RWPE1 (cell line): ENCODE measurements around the gene FREM2.

Experiments
- CTCF ChIA-PET: fragments of 350-600 bp; sonication (Branson Sonifier 250); formaldehyde crosslinking; extraction: SDS; loops from one replicate; lab custom pipeline; 2021; lab: Yijun Ruan, JAX
- POLR2A ChIA-PET: fragments of 400-600 bp; formaldehyde crosslinking; extraction: SDS; loops from one replicate; lab custom pipeline; 2020; ENCODE audit warnings: antibody characterized with exemption; ENCODE audit not compliant: low non-redundant PET; lab: Yijun Ruan, JAX
- DNase-seq: peaks from one replicate; pipeline ENCODE4 v3.0.0; 2012; ENCODE audit warnings: low spot score
- H3K27ac ChIP-seq: fragments of 450-650 bp; 2 replicates; pipeline ENCODE4 v1.5.1; 2017
- CTCF ChIP-seq: fragments of 450-650 bp; conservative IDR thresholded peaks from 2 replicates; pipeline ENCODE4 v1.5.1; 2017; ENCODE audit warnings: low read depth, mild to moderate bottlenecking

The FREM2 gene

GRCh38 chr13:38897521-38897920, 210.6 kb downstream of the FREM2 start:
- H3K27ac ChIP-seq, result no peak overlapping the region
- no peak for DNase-seq
- ChIA-PET CTCF (no interaction called here), POLR2A (no interaction called here)
- no peak for TF ChIP-seq CTCF

GRCh38 chr13:38898481-38898880, 211.6 kb downstream of the FREM2 start:
- TF ChIP-seq CTCF, result no peak
- H3K27ac ChIP-seq, result no peak overlapping the region
- ChIA-PET POLR2A (no interaction called here), CTCF (no interaction called here)
- no peak for DNase-seq

- ChIA-PET POLR2A (no interaction called here), CTCF (interaction anchor here (1.1 kb wide), 1 partner anchor 8 kb away, joined by 3 read pairs; no protein-coding TSS in a partner anchor)
- TF ChIP-seq CTCF, result no peak
- DNase-seq, result no peak
- no peak overlapping the region for H3K27ac ChIP-seq
Measured at GRCh38 chr13:38899571-38899970, 212.7 kb downstream of the FREM2 start.

- ChIA-PET POLR2A (no interaction called here), CTCF (interaction anchor here (1.1 kb wide), 1 partner anchor 8 kb away, joined by 3 read pairs; no protein-coding TSS in a partner anchor)
- no peak for DNase-seq
- TF ChIP-seq CTCF, result no peak
- no peak overlapping the region for H3K27ac ChIP-seq
Measured at GRCh38 chr13:38900188-38900587, 213.3 kb downstream of the FREM2 start.

GRCh38 chr13:38902551-38902950, 215.7 kb downstream of the FREM2 start:
- peak; percentile 42 for DNase-seq
- ChIA-PET POLR2A (no interaction called here), CTCF (no interaction called here)
- TF ChIP-seq CTCF, result no peak
- H3K27ac ChIP-seq, result no peak overlapping the region

- H3K27ac ChIP-seq, result no peak overlapping the region
- no peak for TF ChIP-seq CTCF
- CTCF ChIA-PET, result interaction anchor here (0.5 to 0.8 kb wide), 2 partner anchors 9 to 38 kb away, joined by 3 to 4 read pairs; no protein-coding TSS in a partner anchor
- no peak for DNase-seq
- POLR2A ChIA-PET, result interaction anchor here (0.7 kb wide), 1 partner anchor 38 kb away, joined by 6 read pairs; no protein-coding TSS in a partner anchor
Measured at GRCh38 chr13:38905081-38905480, 218.2 kb downstream of the FREM2 start.
